HepG2 (cell line): ENCODE results near the gene ZDHHC8. TPM values are rescaled to one million over a fixed set of nuclear protein-coding genes. Genes with fewer than 3 reads are reported as not detected.

ENCODE experiments used
- ATF7 ChIP-seq, 2 experiments: fragments of 450-650 bp in 1 of 2; sonication (generic) in 1 of 2; formaldehyde crosslinking in 1 of 2; IDR thresholded peaks; 2 replicates each; pipeline versions ENCODE4 v1.4.0 to v1.6.1; 2016 to 2020; ENCODE audit warnings: antibody characterized with exemption in 1 of 2, mild to moderate bottlenecking in 1 of 2, missing genetic modification reagents in 1 of 2
- BHLHE40 ChIP-seq: IDR thresholded peaks from 2 replicates; pipeline ENCODE4 v1.6.1; 2011; ENCODE audit warnings: low read length, improper control_type of control experiment
- FOSL1 ChIP-seq: sonication (generic); formaldehyde crosslinking; IDR thresholded peaks from 2 replicates; pipeline ENCODE4 v1.9.0; 2021; ENCODE audit warnings: missing genetic modification reagents, borderline replicate concordance
- MEF2D ChIP-seq: sonication (generic); formaldehyde crosslinking; IDR thresholded peaks from 2 replicates; pipeline ENCODE4 v1.5.1; 2020; ENCODE audit warnings: mild to moderate bottlenecking, missing genetic modification reagents
- PHB2 ChIP-seq: fragments of 450-650 bp; IDR thresholded peaks from 2 replicates; pipeline ENCODE4 v1.6.1; 2018; ENCODE audit not compliant: partially characterized antibody
- RFX1 ChIP-seq: fragments of 450-650 bp; IDR thresholded peaks from 2 replicates; pipeline ENCODE4 v1.6.1; 2017
- SOX6 ChIP-seq, 2 experiments: fragments of 450-650 bp in 1 of 2; sonication (generic) in 1 of 2; formaldehyde crosslinking in 1 of 2; IDR thresholded peaks; 2 replicates each; pipeline versions ENCODE4 v1.4.0 to v1.6.1; 2017 to 2020; ENCODE audit warnings: antibody characterized with exemption in 1 of 2, mild to moderate bottlenecking in 1 of 2, missing genetic modification reagents in 1 of 2
- ZFP37 ChIP-seq: sonication (generic); formaldehyde crosslinking; IDR thresholded peaks from 2 replicates; pipeline ENCODE4 v1.4.0; 2020; ENCODE audit warnings: missing genetic modification reagents, borderline replicate concordance
- ZFP62 ChIP-seq: sonication (generic); formaldehyde crosslinking; IDR thresholded peaks from 2 replicates; pipeline ENCODE4 v1.4.0; 2020; ENCODE audit warnings: missing genetic modification reagents
- ZNF780A ChIP-seq: sonication (generic); formaldehyde crosslinking; IDR thresholded peaks from 2 replicates; pipeline ENCODE4 v1.8.0; 2022; ENCODE audit warnings: mild to moderate bottlenecking, missing genetic modification reagents, moderate library complexity
- polyA plus RNA-seq, 8 experiments: library from polyadenylated mRNA; depleted of rRNA in 3 of 8; stranded (reverse) in 7 of 8; unstranded in 1 of 8; fragments of >200 nt; fragmentation: Illumina TruSeq in 4 of 8; extraction: Trizol in 4 of 8; gene quantifications; 2 replicates each; pipeline versions ENCODE4 v1.2.1 to v1.2.3, GENCODE V29; 2011 to 2016; ENCODE audit warnings: low read depth in 4 of 8, missing spikeins in 1 of 8, mixed read lengths in 1 of 8; ENCODE audit not compliant: insufficient read depth in 1 of 8
- total RNA-seq, 5 experiments: library from RNA; depleted of rRNA; stranded (reverse); fragments of >200 nt; fragmentation: Illumina TruSeq; extraction: Trizol; gene quantifications; 2 replicates each; pipeline ENCODE4 v1.2.3, GENCODE V29; 2016; ENCODE audit warnings: low read depth in 1 of 5
- TF ChIP-seq, protein P1 (sequence below): sonication (generic); formaldehyde crosslinking; IDR thresholded peaks from 2 replicates; pipeline ENCODE4 v1.5.0; 2020; ENCODE audit warnings: mild to moderate bottlenecking, missing genetic modification reagents, borderline replicate concordance

Gene ZDHHC8
- total and polyA plus RNA-seq, 2 of the 13 experiments (the other 11 are each of a cell fraction or from before 2014, with no cell fraction given), result 7.5 to 21.3 TPM

DNA sequence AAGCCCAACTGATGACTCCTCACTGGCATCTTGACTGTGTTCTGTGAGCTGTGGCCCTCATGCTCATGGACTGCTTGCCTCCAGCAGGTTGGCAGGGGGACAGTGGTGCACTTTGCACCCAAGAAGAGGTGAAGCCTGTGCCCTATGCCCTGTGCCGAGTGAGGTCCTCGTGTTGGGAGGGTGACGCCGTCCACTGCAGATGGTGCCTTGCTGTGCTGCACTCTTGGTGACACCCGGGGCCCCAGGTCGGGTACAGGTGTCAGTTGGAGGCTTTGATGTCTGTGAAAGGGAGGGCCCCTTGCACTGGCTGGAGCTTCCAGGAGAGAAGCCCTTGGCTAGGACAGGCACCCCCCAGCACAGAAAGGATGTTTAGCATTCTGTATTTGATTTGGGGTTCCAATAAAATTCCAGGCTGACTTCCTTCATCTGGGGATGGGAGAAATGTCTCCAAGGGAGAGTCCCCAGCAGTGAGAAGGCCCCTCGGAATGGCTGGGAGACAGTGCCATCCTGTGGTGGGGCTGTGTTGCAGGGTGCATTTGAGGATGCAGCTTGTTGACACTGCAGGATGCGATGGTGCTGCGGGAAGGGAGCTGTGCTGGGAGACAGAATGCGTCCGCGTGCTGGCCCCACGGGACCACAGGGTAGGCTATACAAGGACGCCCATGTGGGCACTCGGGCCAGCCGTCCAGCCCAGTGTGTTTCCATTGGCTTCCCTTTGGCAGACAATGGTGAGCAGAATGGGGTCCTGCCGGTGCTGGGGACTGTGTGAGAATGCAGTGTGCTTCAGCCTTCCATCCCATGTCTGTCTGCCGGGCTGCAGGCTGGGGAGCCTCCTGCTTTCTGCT, 2.5 kb upstream of the ZDHHC8 start (continued):
- TF ChIP-seq PHB2 (no peak), ZFP62 (CRISPR knock-in tag) (no peak), SOX6 (IDR thresholded peaks at IDR 0.05) (no peak), SOX6 (CRISPR knock-in tag; IDR thresholded peaks at IDR 0.05) (peak; percentile 51; the same call in 1 of the 2 replicates), ZFP37 (CRISPR knock-in tag) (no peak), ATF7 (IDR thresholded peaks at IDR 0.05) (no peak), ATF7 (CRISPR knock-in tag; IDR thresholded peaks at IDR 0.05) (no peak), BHLHE40 (no peak; the same call in 1 of the 2 replicates), FOSL1 (no peak), ZNF780A (CRISPR knock-in tag) (no peak), RFX1 (no peak), MEF2D (CRISPR knock-in tag) (peak; percentile 77)
- TF ChIP-seq, protein P1, sequence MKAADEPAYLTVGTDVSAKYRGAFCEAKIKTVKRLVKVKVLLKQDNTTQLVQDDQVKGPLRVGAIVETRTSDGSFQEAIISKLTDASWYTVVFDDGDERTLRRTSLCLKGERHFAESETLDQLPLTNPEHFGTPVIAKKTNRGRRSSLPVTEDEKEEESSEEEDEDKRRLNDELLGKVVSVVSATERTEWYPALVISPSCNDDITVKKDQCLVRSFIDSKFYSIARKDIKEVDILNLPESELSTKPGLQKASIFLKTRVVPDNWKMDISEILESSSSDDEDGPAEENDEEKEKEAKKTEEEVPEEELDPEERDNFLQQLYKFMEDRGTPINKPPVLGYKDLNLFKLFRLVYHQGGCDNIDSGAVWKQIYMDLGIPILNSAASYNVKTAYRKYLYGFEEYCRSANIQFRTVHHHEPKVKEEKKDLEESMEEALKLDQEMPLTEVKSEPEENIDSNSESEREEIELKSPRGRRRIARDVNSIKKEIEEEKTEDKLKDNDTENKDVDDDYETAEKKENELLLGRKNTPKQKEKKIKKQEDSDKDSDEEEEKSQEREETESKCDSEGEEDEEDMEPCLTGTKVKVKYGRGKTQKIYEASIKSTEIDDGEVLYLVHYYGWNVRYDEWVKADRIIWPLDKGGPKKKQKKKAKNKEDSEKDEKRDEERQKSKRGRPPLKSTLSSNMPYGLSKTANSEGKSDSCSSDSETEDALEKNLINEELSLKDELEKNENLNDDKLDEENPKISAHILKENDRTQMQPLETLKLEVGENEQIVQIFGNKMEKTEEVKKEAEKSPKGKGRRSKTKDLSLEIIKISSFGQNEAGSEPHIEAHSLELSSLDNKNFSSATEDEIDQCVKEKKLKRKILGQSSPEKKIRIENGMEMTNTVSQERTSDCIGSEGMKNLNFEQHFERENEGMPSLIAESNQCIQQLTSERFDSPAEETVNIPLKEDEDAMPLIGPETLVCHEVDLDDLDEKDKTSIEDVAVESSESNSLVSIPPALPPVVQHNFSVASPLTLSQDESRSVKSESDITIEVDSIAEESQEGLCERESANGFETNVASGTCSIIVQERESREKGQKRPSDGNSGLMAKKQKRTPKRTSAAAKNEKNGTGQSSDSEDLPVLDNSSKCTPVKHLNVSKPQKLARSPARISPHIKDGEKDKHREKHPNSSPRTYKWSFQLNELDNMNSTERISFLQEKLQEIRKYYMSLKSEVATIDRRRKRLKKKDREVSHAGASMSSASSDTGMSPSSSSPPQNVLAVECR (CRISPR knock-in tag), result peak; percentile 66; the same call in 1 of the 2 replicates
